HEK293 (cell line): ENCODE results near the gene LARP1.

ENCODE experiments used
- CTCF ChIA-PET: fragments of 350-600 bp; formaldehyde crosslinking; extraction: SDS; loops from one replicate; lab custom pipeline; 2021; ENCODE audit warnings: antibody characterized with exemption; lab: Yijun Ruan, JAX
- POLR2A ChIA-PET: fragments of 300-600 bp; formaldehyde crosslinking; extraction: SDS; loops from one replicate; lab custom pipeline; 2020; ENCODE audit warnings: antibody characterized with exemption, inconsistent platforms; lab: Yijun Ruan, JAX
- H3K27ac ChIP-seq: fragments of 200-500 bp; sonication (Bioruptor generic); 2 replicates; pipeline ENCODE4 v1.5.1; 2014; ENCODE audit warnings: low read depth, low read length, control low read depth, inconsistent platforms; ENCODE audit errors: extremely low read depth
- H3K36me3 ChIP-seq, 2 experiments: fragments of 200-500 bp in 1 of 2; sonication (Bioruptor generic) in 1 of 2; 1 replicate in 1 of 2; 2 replicates in 1 of 2; pipeline ENCODE4 v1.5.1; 2014 to 2017; ENCODE audit warnings: inconsistent platforms in 2 of 2, low read length in 2 of 2; ENCODE audit not compliant: control insufficient read depth in 2 of 2, insufficient read depth in 1 of 2
- H3K4me1 ChIP-seq: fragments of 200-500 bp; sonication (Bioruptor generic); 2 replicates; pipeline ENCODE4 v1.5.1; 2014; ENCODE audit warnings: mild to moderate bottlenecking, low read length, inconsistent platforms; ENCODE audit not compliant: control insufficient read depth, insufficient read depth
- H3K4me3 ChIP-seq: 2 replicates; pipeline ENCODE4 v1.5.1; 2011; ENCODE audit warnings: low read depth, mild to moderate bottlenecking, control low read depth, low read length, moderate library complexity
- H3K9me3 ChIP-seq: fragments of 200-500 bp; sonication (Bioruptor generic); 2 replicates; pipeline ENCODE4 v1.5.1; 2014; ENCODE audit warnings: low read depth, low read length, inconsistent platforms; ENCODE audit not compliant: control insufficient read depth, insufficient read depth
- INSM2 ChIP-seq: fragments of 450-650 bp; formaldehyde crosslinking; IDR thresholded peaks from 2 replicates; pipeline ENCODE4 v1.5.1; 2016; ENCODE audit warnings: missing biosample characterization, missing genetic modification characterization
- KLF17 ChIP-seq: fragments of 450-650 bp; formaldehyde crosslinking; IDR thresholded peaks from 2 replicates; pipeline ENCODE4 v1.5.1; 2016; ENCODE audit warnings: missing biosample characterization, missing genetic modification characterization
- PATZ1 ChIP-seq: fragments of 450-650 bp; formaldehyde crosslinking; IDR thresholded peaks from 2 replicates; pipeline ENCODE4 v1.5.1; 2016; ENCODE audit warnings: missing biosample characterization, missing genetic modification characterization
- SP2 ChIP-seq: fragments of 450-650 bp; formaldehyde crosslinking; IDR thresholded peaks from 2 replicates; pipeline ENCODE4 v1.5.1; 2016; ENCODE audit warnings: missing biosample characterization, missing genetic modification characterization
- YY1 ChIP-seq: fragments of 450-650 bp; formaldehyde crosslinking; IDR thresholded peaks from 2 replicates; pipeline ENCODE4 v1.5.1; 2018; ENCODE audit warnings: missing biosample characterization, missing genetic modification characterization
- ZBTB7A ChIP-seq: fragments of 450-650 bp; formaldehyde crosslinking; IDR thresholded peaks from 2 replicates; pipeline ENCODE4 v1.5.1; 2016; ENCODE audit warnings: low read depth, missing biosample characterization, missing genetic modification characterization
- ZFHX2 ChIP-seq: fragments of 450-650 bp; formaldehyde crosslinking; conservative IDR thresholded peaks from 2 replicates; pipeline ENCODE4 v1.5.1; 2016; ENCODE audit warnings: missing biosample characterization, missing genetic modification characterization
- ZFP69B ChIP-seq: fragments of 450-650 bp; formaldehyde crosslinking; IDR thresholded peaks from 2 replicates; pipeline ENCODE4 v1.5.1; 2016; ENCODE audit warnings: missing biosample characterization, missing genetic modification characterization
- ZNF140 ChIP-seq: fragments of 450-650 bp; formaldehyde crosslinking; IDR thresholded peaks from 2 replicates; pipeline ENCODE4 v1.5.1; 2016; ENCODE audit warnings: missing biosample characterization, missing genetic modification characterization
- ZNF175 ChIP-seq: fragments of 450-650 bp; formaldehyde crosslinking; IDR thresholded peaks from 2 replicates; pipeline ENCODE4 v1.5.1; 2016; ENCODE audit warnings: missing biosample characterization, missing genetic modification characterization
- ZNF2 ChIP-seq: fragments of 450-650 bp; formaldehyde crosslinking; IDR thresholded peaks from 2 replicates; pipeline ENCODE4 v1.5.1; 2016; ENCODE audit warnings: missing biosample characterization, missing genetic modification characterization
- ZNF26 ChIP-seq: fragments of 450-650 bp; formaldehyde crosslinking; IDR thresholded peaks from 2 replicates; pipeline ENCODE4 v1.5.1; 2016; ENCODE audit warnings: missing biosample characterization, missing genetic modification characterization
- ZNF311 ChIP-seq: fragments of 450-650 bp; formaldehyde crosslinking; IDR thresholded peaks from 2 replicates; pipeline ENCODE4 v1.5.1; 2017; ENCODE audit warnings: missing biosample characterization, missing genetic modification characterization, borderline replicate concordance
- ZNF398 ChIP-seq: fragments of 450-650 bp; formaldehyde crosslinking; IDR thresholded peaks from 2 replicates; pipeline ENCODE4 v1.5.1; 2017; ENCODE audit warnings: missing biosample characterization, missing genetic modification characterization
- ZNF654 ChIP-seq: fragments of 450-650 bp; formaldehyde crosslinking; IDR thresholded peaks from 2 replicates; pipeline ENCODE4 v1.5.1; 2016; ENCODE audit warnings: low read depth, missing biosample characterization, missing genetic modification characterization
- ZNF670 ChIP-seq: fragments of 450-650 bp; formaldehyde crosslinking; IDR thresholded peaks from 2 replicates; pipeline ENCODE4 v1.5.1; 2016; ENCODE audit warnings: missing biosample characterization, missing genetic modification characterization, low read depth
- ZNF704 ChIP-seq: fragments of 450-650 bp; formaldehyde crosslinking; IDR thresholded peaks from 2 replicates; pipeline ENCODE4 v1.5.1; 2016; ENCODE audit warnings: missing biosample characterization, missing genetic modification characterization
- ZNF76 ChIP-seq: fragments of 450-650 bp; formaldehyde crosslinking; IDR thresholded peaks from 2 replicates; pipeline ENCODE4; 2016; ENCODE audit warnings: low read depth, missing biosample characterization, missing genetic modification characterization, borderline replicate concordance
- ZSCAN16 ChIP-seq: fragments of 450-650 bp; formaldehyde crosslinking; IDR thresholded peaks from 2 replicates; pipeline ENCODE4 v1.5.1; 2016; ENCODE audit warnings: missing biosample characterization, missing genetic modification characterization
- ZSCAN18 ChIP-seq: fragments of 450-650 bp; formaldehyde crosslinking; IDR thresholded peaks from 2 replicates; pipeline ENCODE4 v1.5.1; 2016; ENCODE audit warnings: missing biosample characterization, missing genetic modification characterization

The LARP1 gene

GRCh38 chr5:154860765-154861164, 105.6 kb downstream of the LARP1 start:
- H3K4me3 ChIP-seq: no peak overlapping the region
- POLR2A ChIA-PET: interaction anchor here (0.6 to 1.8 kb wide), 2 partner anchors 9 to 220 kb away, joined by 3 to 6 read pairs; no protein-coding TSS in a partner anchor
- no peaks in the 10 kb centered on the region for H3K9me3 ChIP-seq
- 0 out of 2 replicates have a peak, but pooled peaks cover 3% of the 10 kb centered on the region for H3K4me1 ChIP-seq
- peaks cover 18 to 32% of the 10 kb centered on the region in 2 experiments for H3K36me3 ChIP-seq
- no peak overlapping the region for H3K27ac ChIP-seq
- TF ChIP-seq ZNF76 (tag by site-specific recombination) (no peak), ZFP69B (tag by site-specific recombination) (no peak), ZSCAN18 (tag by site-specific recombination) (no peak), ZNF175 (tag by site-specific recombination) (no peak), ZNF26 (no peak), ZNF398 (no peak), ZNF2 (tag by site-specific recombination) (no peak), INSM2 (tag by site-specific recombination) (no peak), PATZ1 (tag by site-specific recombination) (no peak), ZNF654 (tag by site-specific recombination) (no peak), ZNF670 (tag by site-specific recombination) (no peak), ZBTB7A (tag by site-specific recombination) (no peak), ZFHX2 (tag by site-specific recombination) (no peak), ZNF311 (tag by site-specific recombination) (no peak), ZNF704 (tag by site-specific recombination) (no peak), SP2 (tag by site-specific recombination) (no peak), KLF17 (tag by site-specific recombination) (no peak), ZSCAN16 (no peak), ZNF140 (tag by site-specific recombination) (no peak), YY1 (tag by site-specific recombination) (no peak)
- CTCF ChIA-PET: no interaction called here
